B cell (primary cell): ENCODE results near the gene KIF4B. TPM values are rescaled to one million over a fixed set of nuclear protein-coding genes. Genes with fewer than 3 reads are reported as not detected.

ENCODE experiments used
- ATAC-seq: fragments of 200-7000 bp; cut with Tn5 transposase; one replicate; pipeline ENCODE4 v1.10.0; 2021; ENCODE audit warnings: low read depth, mild to moderate bottlenecking, moderate number of reproducible peaks, moderate library complexity
- CTCF ChIA-PET: fragments of 350-600 bp; sonication (Branson Sonifier 250); formaldehyde crosslinking; loops from one replicate; lab custom pipeline; 2021; ENCODE audit warnings: antibody characterized with exemption, inconsistent platforms; lab: Charles Lee
- POLR2A ChIA-PET: fragments of 350-600 bp; sonication (Branson Sonifier 250); formaldehyde crosslinking; loops from one replicate; lab custom pipeline; 2021; ENCODE audit warnings: antibody characterized with exemption; lab: Charles Lee
- DNase-seq: peaks from one replicate; pipeline ENCODE4 v3.0.0; 2013
- H2AFZ ChIP-seq: 2 replicates; pipeline ENCODE4 v1.6.1; 2012; ENCODE audit warnings: mild to moderate bottlenecking, low read depth, low read length; ENCODE audit not compliant: insufficient read depth, poor library complexity, severe bottlenecking
- H3K27ac ChIP-seq, 2 donors: 1 replicate in 1 of 2; 2 replicates in 1 of 2; pipeline ENCODE4 v1.5.1; 2012 to 2013; ENCODE audit warnings: low read length in 2 of 2, mild to moderate bottlenecking in 2 of 2, moderate library complexity in 1 of 2
- H3K27me3 ChIP-seq, 4 experiments: fragments of 200-600 bp in 1 of 4; sonication (generic) in 1 of 4; replicated peaks in 1 of 4; 1 replicate in 2 of 4; 2 replicates in 2 of 4; pipeline versions ENCODE4 v1.6.1 to v1.7.0; 2013 to 2016; ENCODE audit warnings: low read length in 3 of 4, mild to moderate bottlenecking in 2 of 4, mixed read lengths in 1 of 4, moderate library complexity in 1 of 4; ENCODE audit not compliant: insufficient read depth in 4 of 4, control insufficient read depth in 3 of 4; ENCODE audit errors: control extremely low read depth in 1 of 4
- H3K36me3 ChIP-seq, 2 experiments: replicated peaks in 1 of 2; 1 replicate in 1 of 2; 2 replicates in 1 of 2; pipeline versions ENCODE4 v1.6.1 to v1.7.1; 2013; ENCODE audit warnings: low read length in 1 of 2; ENCODE audit not compliant: insufficient read depth in 2 of 2, control insufficient read depth in 1 of 2; ENCODE audit errors: control extremely low read depth in 1 of 2, extremely low read depth in 1 of 2
- H3K4me1 ChIP-seq, 2 donors: fragments of 200-600 bp in 1 of 2; sonication (generic) in 1 of 2; 1 replicate in 1 of 2; 2 replicates in 1 of 2; pipeline versions ENCODE4 v1.5.1 to v1.6.1; 2013 to 2017; ENCODE audit warnings: low read length in 2 of 2; ENCODE audit not compliant: control insufficient read depth in 2 of 2, insufficient read depth in 2 of 2
- H3K4me2 ChIP-seq: replicated peaks from 2 replicates; pipeline ENCODE3; 2012; ENCODE audit warnings: mild to moderate bottlenecking, low read depth, low read length; ENCODE audit not compliant: poor library complexity, severe bottlenecking
- H3K4me3 ChIP-seq, 5 experiments: fragments of 200-600 bp in 1 of 5; sonication (generic) in 1 of 5; 1 replicate in 3 of 5; 2 replicates in 2 of 5; pipeline versions ENCODE4 v1.5.1 to v1.7.0; 2011 to 2016; ENCODE audit warnings: low read length in 4 of 5, mild to moderate bottlenecking in 4 of 5, low read depth in 2 of 5, control low read depth in 1 of 5, moderate library complexity in 1 of 5; ENCODE audit not compliant: insufficient read depth in 1 of 5; ENCODE audit errors: control extremely low read depth in 1 of 5, extremely low read depth in 1 of 5
- H3K79me2 ChIP-seq: fragments of 200-600 bp; sonication (generic); one replicate; pipeline ENCODE4 v1.6.0; 2016; ENCODE audit warnings: low read length; ENCODE audit not compliant: control insufficient read depth, insufficient read depth
- H3K9ac ChIP-seq: fragments of 200-600 bp; sonication (generic); 2 replicates; pipeline ENCODE4 v1.6.1; 2017; ENCODE audit warnings: mild to moderate bottlenecking, low read length, moderate library complexity
- H3K9me3 ChIP-seq, 3 donors: one replicate each; pipeline versions ENCODE4 v1.6.1 to v1.7.1; 2013; ENCODE audit warnings: low read length in 2 of 3; ENCODE audit not compliant: control insufficient read depth in 2 of 3, insufficient read depth in 1 of 3; ENCODE audit errors: control extremely low read depth in 1 of 3
- H4K20me1 ChIP-seq: 2 replicates; pipeline ENCODE4 v1.6.0; 2012; ENCODE audit warnings: mild to moderate bottlenecking, low read length; ENCODE audit not compliant: insufficient read depth, control insufficient read depth, poor library complexity, severe bottlenecking
- H3K27ac Mint-ChIP-seq: one replicate; pipeline ENCODE4 v1.8.0; 2021; ENCODE audit warnings: mixed read lengths
- H3K27me3 Mint-ChIP-seq: one replicate; pipeline ENCODE4 v1.8.0; 2021; ENCODE audit warnings: mixed read lengths
- H3K4me1 Mint-ChIP-seq: one replicate; pipeline ENCODE4 v1.8.0; 2021; ENCODE audit warnings: mixed read lengths
- H3K4me3 Mint-ChIP-seq: one replicate; pipeline ENCODE4 v1.8.0; 2021; ENCODE audit warnings: mixed read lengths
- H3K9me3 Mint-ChIP-seq: one replicate; pipeline ENCODE4 v1.8.0; 2022; ENCODE audit warnings: mixed read lengths; ENCODE audit not compliant: insufficient read depth
- CTCF ChIP-seq: fragments of 200-600 bp; IDR thresholded peaks from one replicate; pipeline ENCODE4 v1.8.0; 2022; ENCODE audit warnings: antibody characterized with exemption, mild to moderate bottlenecking
- EZH2 ChIP-seq: IDR thresholded peaks from 2 replicates; pipeline ENCODE4 v1.6.1; 2012; ENCODE audit warnings: borderline replicate concordance, low read depth, mild to moderate bottlenecking, moderate library complexity, low read length; ENCODE audit not compliant: insufficient read depth, poor library complexity, severe bottlenecking
- WGBS: methylation state at CpG from one replicate; pipeline ENCODE4 v1.1.5; 2013; ENCODE audit warnings: missing lambda C conversion rate; ENCODE audit not compliant: insufficient coverage; 5-methylcytosine and 5-hydroxymethylcytosine counted together
- intact Hi-C: fragments of 100-400 bp; cut with micrococcal nuclease; formaldehyde crosslinking; loops from one replicate; pipeline ENCODE4 v1.10.0; 2022
- polyA plus RNA-seq: library from polyadenylated mRNA; depleted of rRNA; stranded (reverse); fragments of >200 nt; gene quantifications from 2 replicates; pipeline ENCODE4 v1.2.3, GENCODE V29; 2012
- total RNA-seq, 2 donors: library from RNA; stranded (reverse); fragments of 120-200 nt in 1 of 2; gene quantifications; 1 replicate in 1 of 2; 2 replicates in 1 of 2; pipeline versions ENCODE4 v1.2.3 to v1.2.4, GENCODE V29; 2013 to 2022

KIF4B gene
- total and polyA plus RNA-seq, 2 donors (not counting 1 experiment from before 2014, with no cell fraction given), result not detected

- Histone ChIP-seq H3K9me3 (no peaks in the 10 kb centered on the region), H2AFZ (no peak overlapping the region), H3K4me3 (no peak overlapping the region), H4K20me1 (no peaks in the 10 kb centered on the region), H3K9ac (no peak overlapping the region), H3K27ac (no peak overlapping the region), H3K27me3 (no peaks in the 10 kb centered on the region), H3K79me2 (no peaks in the 10 kb centered on the region), H3K36me3 (no peaks in the 10 kb centered on the region), H3K4me2 (no peak overlapping the region), H3K4me1 (no peaks in the 10 kb centered on the region)
- H3K9me3 Mint-ChIP-seq, result no peaks in the 10 kb centered on the region
- H3K4me1 Mint-ChIP-seq, result no peaks in the 10 kb centered on the region
- no peak for ATAC-seq
- no peak overlapping the region for H3K4me3 Mint-ChIP-seq
- intact Hi-C loops, result no loop called here
- WGBS, result 100% methylated on average over 1 of the region's 3 CpGs
- no peak overlapping the region for H3K27ac Mint-ChIP-seq
- H3K27me3 Mint-ChIP-seq, result peaks cover 45% of the 10 kb centered on the region
- ChIA-PET CTCF (no interaction called here), POLR2A (no interaction called here)
- TF ChIP-seq EZH2, result no peak
- TF ChIP-seq CTCF, result no peak
- DNase-seq, result no peak
Measured at GRCh38 chr5:155040984-155041653, 27.6 kb downstream of the KIF4B start.

DNA sequence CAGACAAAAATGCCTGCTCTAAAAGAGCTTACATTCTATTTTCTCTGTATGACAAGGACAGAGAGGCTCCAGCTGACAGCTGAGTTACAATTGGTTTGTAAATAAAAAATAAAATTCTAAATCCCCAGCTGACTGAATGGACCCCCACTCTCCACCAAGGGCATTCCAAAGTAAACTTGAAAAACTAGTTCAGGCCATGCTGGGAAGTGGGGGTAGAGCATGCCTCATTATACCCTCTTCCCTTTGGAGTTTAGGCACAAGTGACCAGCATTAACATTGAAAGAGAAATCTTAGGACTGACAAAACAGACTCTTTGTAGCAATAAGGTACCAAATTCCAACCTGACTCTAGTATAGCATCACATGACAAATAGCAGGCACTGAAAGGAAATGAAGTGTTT is 31.0 kb downstream of the KIF4B start:
- Histone ChIP-seq H3K79me2 (no peaks in the 10 kb centered on the region), H3K4me3 (no peak overlapping the region), H3K4me2 (no peak overlapping the region), H3K9ac (no peak overlapping the region), H3K36me3 (no peaks in the 10 kb centered on the region), H3K4me1 (no peaks in the 10 kb centered on the region), H2AFZ (no peak overlapping the region), H3K9me3 (no peaks in the 10 kb centered on the region), H4K20me1 (no peaks in the 10 kb centered on the region), H3K27me3 (no peaks in the 10 kb centered on the region), H3K27ac (no peak overlapping the region)
- H3K4me1 Mint-ChIP-seq, result no peaks in the 10 kb centered on the region
- ChIA-PET CTCF (no interaction called here), POLR2A (no interaction called here)
- no peaks in the 10 kb centered on the region for H3K9me3 Mint-ChIP-seq
- TF ChIP-seq EZH2 (no peak), CTCF (no peak)
- H3K4me3 Mint-ChIP-seq, result no peak overlapping the region
- no peak overlapping the region for H3K27ac Mint-ChIP-seq
- intact Hi-C loops, result no loop called here
- no peak for ATAC-seq
- peaks cover 44% of the 10 kb centered on the region for H3K27me3 Mint-ChIP-seq
- no peak for DNase-seq
